ENCODE results near the gene SLMAP.

- TF ChIP-seq, protein P1, sequence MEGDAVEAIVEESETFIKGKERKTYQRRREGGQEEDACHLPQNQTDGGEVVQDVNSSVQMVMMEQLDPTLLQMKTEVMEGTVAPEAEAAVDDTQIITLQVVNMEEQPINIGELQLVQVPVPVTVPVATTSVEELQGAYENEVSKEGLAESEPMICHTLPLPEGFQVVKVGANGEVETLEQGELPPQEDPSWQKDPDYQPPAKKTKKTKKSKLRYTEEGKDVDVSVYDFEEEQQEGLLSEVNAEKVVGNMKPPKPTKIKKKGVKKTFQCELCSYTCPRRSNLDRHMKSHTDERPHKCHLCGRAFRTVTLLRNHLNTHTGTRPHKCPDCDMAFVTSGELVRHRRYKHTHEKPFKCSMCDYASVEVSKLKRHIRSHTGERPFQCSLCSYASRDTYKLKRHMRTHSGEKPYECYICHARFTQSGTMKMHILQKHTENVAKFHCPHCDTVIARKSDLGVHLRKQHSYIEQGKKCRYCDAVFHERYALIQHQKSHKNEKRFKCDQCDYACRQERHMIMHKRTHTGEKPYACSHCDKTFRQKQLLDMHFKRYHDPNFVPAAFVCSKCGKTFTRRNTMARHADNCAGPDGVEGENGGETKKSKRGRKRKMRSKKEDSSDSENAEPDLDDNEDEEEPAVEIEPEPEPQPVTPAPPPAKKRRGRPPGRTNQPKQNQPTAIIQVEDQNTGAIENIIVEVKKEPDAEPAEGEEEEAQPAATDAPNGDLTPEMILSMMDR (IDR thresholded peaks at IDR 0.05): no peak
- no peak for TF ChIP-seq POLR2A (IDR thresholded peaks at IDR 0.05)
These were observed 173.9 kb downstream of the SLMAP start for GRCh38 chr3:57929988-57930387.
